GM21367 (cell line): ENCODE data around the gene BRI3.

Experiments used
- ATAC-seq: cut with Tn5 transposase; IDR thresholded peaks from one replicate; pipeline ENCODE4 v1.9.1; 2021; ENCODE audit not compliant: unreplicated experiment

The BRI3 gene

GRCh38 chr7:98286701-98287485 is 5.4 kb downstream of the BRI3 start:
- no peak for ATAC-seq

GRCh38 chr7:98287486-98287959 is 6.0 kb downstream of the BRI3 start:
- no peak for ATAC-seq

DNA sequence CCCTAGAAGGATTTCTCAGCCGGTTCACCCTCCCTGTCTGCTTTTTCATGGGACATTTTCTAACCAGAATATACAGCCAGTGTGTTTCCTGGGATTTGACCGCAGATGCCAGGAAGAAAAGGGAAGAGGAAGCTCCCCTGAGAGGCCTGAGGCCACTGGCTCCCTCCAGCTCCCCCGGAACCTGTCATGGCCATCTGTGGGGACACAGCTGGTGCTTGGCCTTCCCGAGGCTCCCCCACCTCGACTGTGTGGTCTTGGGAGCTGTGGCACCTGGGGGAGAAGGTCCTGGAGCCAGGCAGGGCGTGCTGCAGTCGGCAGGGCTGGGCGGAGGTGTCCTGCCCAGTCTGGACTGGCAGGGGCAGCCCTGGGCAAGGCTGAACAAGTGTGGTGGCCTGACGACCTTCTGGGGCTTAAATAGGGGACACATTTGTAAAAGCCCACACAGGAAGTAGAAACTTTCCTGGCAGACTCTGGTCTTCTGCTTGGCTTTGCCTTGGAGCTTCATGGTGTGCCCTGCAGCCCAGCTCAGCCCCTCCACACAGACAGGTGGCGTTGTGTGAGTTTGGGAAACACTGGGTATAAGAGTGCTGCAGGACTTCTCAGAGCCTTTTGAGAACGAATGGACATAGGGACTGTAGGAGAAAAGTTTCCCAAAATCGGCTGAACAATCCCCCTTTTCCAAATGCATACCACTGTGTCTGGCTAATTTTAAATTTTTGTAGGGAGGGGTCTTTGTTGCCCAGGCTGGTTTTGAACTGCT is 6.8 kb downstream of the BRI3 start:
- no peak for ATAC-seq

GRCh38 chr7:98289333-98289875 is 7.9 kb downstream of the BRI3 start:
- ATAC-seq = no peak

DNA sequence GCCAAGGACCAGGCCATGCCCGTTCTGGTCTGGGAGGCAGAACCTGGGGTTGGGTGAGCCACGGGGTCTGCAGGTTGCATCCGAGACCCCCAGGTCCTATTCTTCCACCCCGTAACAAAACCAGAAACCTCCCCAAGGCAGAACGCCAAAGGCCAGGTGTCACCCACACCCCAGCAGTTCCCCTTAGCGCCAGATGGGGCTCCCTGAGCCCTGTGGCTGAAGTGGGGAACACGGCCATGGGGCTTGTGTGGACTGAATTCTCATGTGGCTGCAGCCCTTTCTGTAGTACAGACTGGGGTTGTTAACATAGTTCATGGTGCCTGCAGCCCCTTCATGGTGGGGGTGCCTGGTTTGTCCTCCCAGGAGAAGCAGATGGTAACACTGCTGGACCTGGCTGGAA is 10.2 kb downstream of the BRI3 start:
- no peak for ATAC-seq

- ATAC-seq = no peak
Observed at GRCh38 chr7:98293265-98293664, 11.8 kb downstream of the BRI3 start.

DNA sequence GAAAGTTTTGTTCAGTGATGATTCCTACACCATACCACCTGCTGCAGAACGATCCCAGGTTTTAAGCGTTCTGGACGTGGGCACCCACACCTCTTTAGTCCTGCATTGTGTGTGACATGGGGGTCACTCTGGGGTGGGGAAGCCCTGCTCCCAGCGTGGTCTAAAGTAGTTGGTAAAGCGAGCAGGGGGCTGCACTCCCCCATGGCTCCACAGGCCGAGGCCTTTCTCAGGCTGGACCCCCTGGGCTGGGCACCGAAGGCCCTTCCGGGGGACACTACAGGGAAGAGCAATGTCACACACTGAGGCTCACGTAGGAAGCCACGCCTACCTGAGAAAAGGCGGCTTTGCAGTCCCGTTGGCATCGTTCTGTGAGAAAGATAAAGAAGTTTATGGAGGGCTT is 12.3 kb downstream of the BRI3 start:
- no peak for ATAC-seq

GRCh38 chr7:98294326-98294725 is 12.8 kb downstream of the BRI3 start:
- ATAC-seq = no peak

DNA sequence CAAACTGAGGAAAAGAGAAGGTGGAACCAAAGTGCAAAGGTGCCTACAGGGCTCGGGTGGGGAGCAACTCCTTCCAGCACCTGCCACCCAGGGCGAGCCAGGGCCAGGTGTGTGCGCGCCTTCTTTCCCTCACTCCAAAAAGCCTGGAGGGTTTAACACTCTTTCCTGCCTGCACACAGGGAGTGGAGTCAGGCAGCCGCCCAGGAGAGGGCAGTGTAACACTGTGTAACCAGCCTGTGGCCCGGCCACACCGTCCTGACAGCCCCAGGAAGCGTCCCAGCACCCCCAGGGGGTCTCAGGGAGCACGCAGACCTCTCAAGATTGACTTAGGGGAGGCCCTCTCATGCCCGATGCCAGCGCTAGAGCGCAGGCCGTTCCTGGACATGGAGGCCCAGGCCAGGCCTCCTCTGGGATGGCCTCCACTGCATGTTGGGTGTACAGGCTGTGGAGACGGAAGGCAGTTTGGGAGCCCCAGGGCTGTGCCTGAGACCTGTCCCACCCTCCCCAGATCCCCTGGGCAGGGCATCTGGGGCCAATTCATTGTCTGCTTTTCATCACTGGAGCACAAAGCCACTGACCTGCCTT is 13.4 kb downstream of the BRI3 start:
- ATAC-seq = peak; percentile 75

DNA sequence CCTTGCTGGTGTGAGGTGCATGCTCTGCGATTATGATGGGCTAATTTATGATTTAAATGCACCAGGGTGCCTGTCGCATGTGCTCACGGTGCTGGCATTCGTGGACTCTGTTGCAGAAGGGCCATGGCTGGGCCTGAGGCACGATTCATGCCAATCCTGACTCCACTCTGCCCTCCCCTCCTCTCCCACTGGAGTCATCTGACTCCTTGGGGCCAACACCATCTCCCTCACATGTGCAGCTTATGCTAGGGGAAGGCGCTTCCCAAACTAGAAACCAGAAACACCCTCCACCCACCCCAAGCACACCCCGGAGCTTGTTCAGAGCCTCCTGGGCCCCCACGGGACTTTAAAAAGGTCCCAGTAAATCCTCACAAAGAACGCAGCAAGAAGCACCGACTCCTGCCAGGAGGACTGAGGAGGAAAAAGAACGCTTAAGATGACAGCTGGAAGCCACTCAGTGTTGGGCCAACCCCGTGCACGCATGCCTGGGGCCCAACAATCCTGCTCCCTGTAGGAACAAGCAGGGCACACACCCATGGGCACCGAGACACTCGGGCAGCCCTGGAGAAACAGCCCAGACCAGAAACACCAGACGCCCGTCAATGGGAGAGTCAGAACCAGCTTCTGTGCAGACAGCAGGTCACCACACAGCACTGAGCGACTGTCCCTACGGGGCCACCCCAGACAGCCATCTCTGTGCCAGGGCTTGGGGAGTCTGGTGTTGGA is 14.1 kb downstream of the BRI3 start:
- ATAC-seq = no peak

DNA sequence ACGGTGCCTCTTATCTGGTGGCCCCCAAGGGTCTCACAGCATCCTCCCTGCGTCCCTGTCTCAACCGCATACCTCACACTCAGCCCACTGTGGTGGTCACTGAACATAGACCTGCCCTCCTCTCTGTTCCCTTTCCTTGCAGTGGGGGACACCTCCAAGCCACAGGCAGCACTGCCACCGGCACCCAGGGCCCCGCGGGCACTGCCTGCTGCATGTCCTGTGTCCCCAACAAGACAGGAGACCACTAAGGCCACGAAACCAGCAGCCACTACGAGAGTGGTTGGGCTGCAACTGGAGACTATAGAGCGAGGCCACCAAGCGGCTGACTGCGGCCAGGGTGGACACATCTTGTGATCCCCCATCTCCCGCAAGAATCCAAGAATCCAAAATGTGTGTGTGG is 15.3 kb downstream of the BRI3 start:
- ATAC-seq = no peak

GRCh38 chr7:98297626-98298286 is 16.3 kb downstream of the BRI3 start:
- ATAC-seq = no peak

DNA sequence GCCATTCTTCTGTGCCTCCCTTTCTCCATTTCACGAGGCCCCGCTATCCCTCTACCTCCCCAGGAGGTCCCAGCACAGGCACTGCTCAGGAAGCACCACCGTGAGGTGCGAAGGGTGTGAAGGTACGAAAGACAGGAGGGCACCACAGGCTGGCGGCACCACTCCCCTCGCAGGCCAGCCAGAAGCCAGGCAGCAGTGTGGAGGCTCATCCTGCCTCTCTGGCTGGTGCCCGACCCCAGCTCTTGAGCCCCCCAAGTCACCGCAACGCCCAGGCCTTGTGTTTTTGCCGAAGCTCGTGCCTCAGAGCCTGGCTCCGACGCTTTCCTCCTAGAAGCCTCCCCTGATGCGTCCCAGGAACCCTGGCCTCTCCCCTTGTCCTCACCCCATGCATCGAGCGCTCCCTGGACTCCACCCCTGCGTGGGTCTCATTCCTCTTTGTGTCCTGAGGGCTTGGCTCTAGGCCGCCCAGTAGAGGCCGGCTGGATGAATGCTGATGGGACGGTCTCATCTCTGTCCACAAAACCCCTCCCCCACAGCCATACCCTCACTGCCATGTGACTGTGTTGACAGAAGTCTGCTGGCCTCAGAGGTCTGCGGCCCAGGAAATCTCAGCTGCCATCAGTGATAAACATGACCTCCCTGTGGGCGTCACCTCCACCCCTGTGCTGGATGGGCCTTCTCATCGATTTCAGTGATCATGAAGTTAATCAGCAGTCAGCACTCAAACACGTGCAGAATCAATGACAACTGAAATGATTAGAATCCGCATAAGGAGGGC is 19.3 kb downstream of the BRI3 start:
- no peak for ATAC-seq

DNA sequence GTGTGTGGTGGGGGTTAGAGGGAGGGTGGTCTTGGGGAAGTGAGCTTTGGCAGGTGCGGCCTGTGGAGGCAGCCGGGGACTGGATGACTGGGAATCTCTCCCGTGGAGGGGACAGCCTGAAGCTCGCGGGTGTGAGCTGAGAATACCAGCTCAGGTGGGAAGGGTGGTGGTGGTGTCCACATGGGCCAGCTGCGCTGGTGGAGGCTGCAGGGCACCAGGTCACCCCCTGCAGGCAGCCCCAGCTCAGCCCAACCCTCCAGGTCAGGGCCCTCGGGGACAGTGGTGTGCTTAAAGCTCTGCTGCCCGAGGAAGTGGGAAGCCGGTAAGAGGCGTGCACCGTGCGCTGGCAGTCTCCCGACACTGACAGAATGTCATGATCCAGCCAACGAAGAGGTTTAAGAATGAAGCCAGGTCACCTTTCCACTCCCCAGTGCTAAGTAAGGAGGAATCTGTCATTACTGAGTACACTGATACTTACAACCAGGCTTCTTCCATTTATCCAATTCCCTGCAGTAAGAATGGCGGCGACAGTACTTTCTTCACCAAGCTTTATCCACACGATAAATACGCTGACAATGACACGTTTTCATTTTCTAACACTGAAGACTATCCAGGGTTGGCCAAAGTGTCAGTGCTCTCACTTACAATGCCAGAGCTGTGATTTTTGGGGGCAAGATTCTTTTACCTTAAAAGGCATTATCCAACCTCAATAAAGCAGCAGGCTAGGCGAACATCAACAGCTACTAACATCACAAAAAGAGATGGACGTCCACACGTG is 20.4 kb downstream of the BRI3 start:
- no peak for ATAC-seq

GRCh38 chr7:98303176-98303865 is 21.8 kb downstream of the BRI3 start:
- no peak for ATAC-seq

DNA sequence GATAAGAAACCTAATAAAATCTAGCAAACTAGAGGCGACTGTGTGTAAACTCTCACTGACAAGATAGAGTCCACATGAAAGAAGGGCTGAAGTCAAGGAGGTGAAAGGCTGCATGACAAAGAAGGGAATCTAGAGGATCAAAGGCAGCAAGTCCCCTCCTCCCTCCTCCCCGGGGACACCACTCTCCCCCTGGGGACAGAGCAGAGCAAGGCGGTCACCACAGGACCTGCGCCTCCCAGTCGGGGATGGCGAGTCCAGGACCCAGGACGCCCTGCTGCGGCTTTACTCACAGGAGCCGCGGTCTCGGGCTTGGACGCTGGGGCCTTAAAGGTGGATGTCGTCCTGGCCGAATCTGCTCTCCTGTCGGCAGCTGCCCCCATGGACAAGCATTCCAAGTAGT is 22.4 kb downstream of the BRI3 start:
- ATAC-seq = no peak

DNA sequence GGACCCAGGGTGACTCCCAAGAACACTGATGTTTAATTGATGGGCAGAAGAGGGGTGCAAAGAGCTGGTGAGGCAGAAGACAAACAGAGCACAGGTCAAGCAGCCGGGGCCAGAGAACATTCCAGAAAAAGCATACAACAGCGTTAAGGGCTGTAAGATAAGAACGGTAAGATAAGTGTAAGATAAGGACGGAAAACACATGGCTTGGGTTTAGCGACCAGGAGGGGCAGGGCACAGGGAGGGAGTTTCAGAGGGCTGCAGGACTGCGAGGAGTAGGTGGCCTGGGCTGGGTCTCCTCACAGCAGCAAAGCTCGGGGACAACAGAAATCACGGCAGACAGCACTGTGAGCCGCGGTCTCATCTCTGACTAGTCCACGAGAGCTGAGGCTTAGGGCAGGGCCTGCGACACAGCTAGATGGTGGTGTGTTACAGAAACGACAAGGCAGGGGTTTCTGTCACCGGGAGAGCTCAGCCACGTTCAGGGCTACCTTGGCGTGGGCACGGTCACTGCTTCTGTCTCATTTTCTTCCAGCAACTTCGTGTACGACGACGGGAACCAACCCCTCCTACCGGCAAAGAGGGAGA is 24.6 kb downstream of the BRI3 start:
- no peak for ATAC-seq

GRCh38 chr7:98307971-98308466 is 26.5 kb downstream of the BRI3 start:
- ATAC-seq = no peak
